GM06990 (cell line): Measurements from ENCODE around the gene SDK2.

Source experiments
- DNase-seq: peaks from one replicate; pipeline ENCODE4 v3.0.0-alpha.2; 2011; ENCODE audit not compliant: insufficient read length; ENCODE audit errors: extremely low read depth
- H3K27me3 ChIP-seq: replicated peaks from 2 replicates; pipeline ENCODE4 v1.6.0; 2011; ENCODE audit warnings: low read length; ENCODE audit not compliant: control insufficient read depth, insufficient read depth
- H3K36me3 ChIP-seq: 2 replicates; pipeline ENCODE4 v1.5.1; 2011; ENCODE audit warnings: low read length; ENCODE audit not compliant: control insufficient read depth, insufficient read depth
- H3K4me3 ChIP-seq: replicated peaks from 2 replicates; pipeline ENCODE4 v1.5.1; 2011; ENCODE audit warnings: low read depth, mild to moderate bottlenecking, control low read depth, low read length
- CTCF ChIP-seq: IDR thresholded peaks from 2 replicates; pipeline ENCODE4 v1.5.1; 2011; ENCODE audit warnings: low read length, control low read depth, mild to moderate bottlenecking, inconsistent platforms; ENCODE audit not compliant: insufficient read depth, poor library complexity, severe bottlenecking

Gene SDK2

GRCh38 chr17:73548620-73549311 lies 95.5 kb downstream of the SDK2 start:
- Histone ChIP-seq H3K27me3 (no peaks in the 10 kb centered on the region; the same call in 1 of the 2 replicates), H3K36me3 (no peaks in the 10 kb centered on the region), H3K4me3 (no peak overlapping the region)
- no peak for DNase-seq
- TF ChIP-seq CTCF = no peak

- DNase-seq = no peak
- H3K27me3 ChIP-seq = no peaks in the 10 kb centered on the region; the same call in 1 of the 2 replicates
- TF ChIP-seq CTCF = no peak
- no peak overlapping the region for H3K4me3 ChIP-seq
- H3K36me3 ChIP-seq = no peaks in the 10 kb centered on the region
Observed at GRCh38 chr17:73547790-73548189, 96.5 kb downstream of the SDK2 start.

GRCh38 chr17:73546770-73547536 lies 97.3 kb downstream of the SDK2 start:
- H3K36me3 ChIP-seq = no peaks in the 10 kb centered on the region
- H3K27me3 ChIP-seq = no peaks in the 10 kb centered on the region; the same call in 1 of the 2 replicates
- no peak for DNase-seq
- TF ChIP-seq CTCF = no peak
- H3K4me3 ChIP-seq = no peak overlapping the region

GRCh38 chr17:73546114-73546513 lies 98.1 kb downstream of the SDK2 start:
- Histone ChIP-seq H3K4me3 (no peak overlapping the region), H3K27me3 (no peaks in the 10 kb centered on the region; the same call in 1 of the 2 replicates), H3K36me3 (no peaks in the 10 kb centered on the region)
- TF ChIP-seq CTCF = no peak
- no peak for DNase-seq

GRCh38 chr17:73545109-73546032 lies 98.9 kb downstream of the SDK2 start:
- no peak overlapping the region for H3K4me3 ChIP-seq
- no peak for TF ChIP-seq CTCF
- no peaks in the 10 kb centered on the region; the same call in 1 of the 2 replicates for H3K27me3 ChIP-seq
- H3K36me3 ChIP-seq = no peaks in the 10 kb centered on the region
- DNase-seq = no peak
